ENCODE results near the gene DAND5.
A peak's percentile ranks its signal among the peaks of the same experiment; 100 is the strongest.

- TF ChIP-seq CTCF (optimal IDR thresholded peaks at IDR 0.05 in 1 of 3, IDR thresholded peaks at IDR 0.05 in 1 of 3, conservative IDR thresholded peaks at IDR 0.05 in 1 of 3; ENCODE audit: extremely low read depth in 1 of 3, insufficient read depth in 2 of 3, low read length in 3 of 3) (peak in 1 of 3 experiments; percentile 3), EZH2 (IDR thresholded peaks at IDR 0.05; ENCODE audit: low read length) (no peak)
These were observed 52.9 kb downstream of the DAND5 start for GRCh38 chr19:13022111-13022858.
